Natural killer cell treated with Interleukin-12 subunit alpha and Interleukin-12 subunit beta and Interleukin-15 and Interleukin-18, amount 100 ng/mL, for 72 hours (primary cell): Measurements from ENCODE around the gene EEF1AKMT1. TPM values are rescaled to one million over a fixed set of nuclear protein-coding genes. Genes with fewer than 3 reads are reported as not detected.

Source experiments
- ATAC-seq, 2 donors: fragments of 150-1000 bp; cut with Tn5 transposase in 1 of 2; sonication (Bioruptor Pico), chemical (Tn5 transposase) in 1 of 2; 2 replicates each; pipeline ENCODE4 v1.10.0; 2021
- DNase-seq: peaks from one replicate; pipeline ENCODE4 v3.0.0; 2022; ENCODE audit warnings: low spot score
- H3K27ac Mint-ChIP-seq, 2 donors: 1 replicate in 1 of 2; 2 replicates in 1 of 2; pipeline ENCODE4 v1.8.0; 2022; ENCODE audit warnings: mixed read lengths in 2 of 2, mild to moderate bottlenecking in 1 of 2, moderate library complexity in 1 of 2
- H3K27me3 Mint-ChIP-seq, 2 donors: 1 replicate in 1 of 2; 2 replicates in 1 of 2; pipeline ENCODE4 v1.8.0; 2022; ENCODE audit warnings: mixed read lengths in 2 of 2
- H3K36me3 Mint-ChIP-seq: one replicate; pipeline ENCODE4 v1.8.0; 2022; ENCODE audit warnings: mixed read lengths
- H3K4me1 Mint-ChIP-seq, 2 donors: 1 replicate in 1 of 2; 2 replicates in 1 of 2; pipeline ENCODE4 v1.8.0; 2022; ENCODE audit warnings: low read depth in 2 of 2, mixed read lengths in 2 of 2, mild to moderate bottlenecking in 1 of 2
- H3K4me3 Mint-ChIP-seq: one replicate; pipeline ENCODE4 v1.8.0; 2022; ENCODE audit warnings: mixed read lengths
- H3K9me3 Mint-ChIP-seq: 2 replicates; pipeline ENCODE4 v1.8.0; 2022; ENCODE audit warnings: mixed read lengths
- total RNA-seq, 2 donors: library from RNA; stranded (reverse); gene quantifications; one replicate each; pipeline ENCODE4 v1.2.3, GENCODE V29; 2022

The EEF1AKMT1 gene
- total RNA-seq, 2 donors from 2014 or later, result 11.0 to 12.6 TPM

DNA sequence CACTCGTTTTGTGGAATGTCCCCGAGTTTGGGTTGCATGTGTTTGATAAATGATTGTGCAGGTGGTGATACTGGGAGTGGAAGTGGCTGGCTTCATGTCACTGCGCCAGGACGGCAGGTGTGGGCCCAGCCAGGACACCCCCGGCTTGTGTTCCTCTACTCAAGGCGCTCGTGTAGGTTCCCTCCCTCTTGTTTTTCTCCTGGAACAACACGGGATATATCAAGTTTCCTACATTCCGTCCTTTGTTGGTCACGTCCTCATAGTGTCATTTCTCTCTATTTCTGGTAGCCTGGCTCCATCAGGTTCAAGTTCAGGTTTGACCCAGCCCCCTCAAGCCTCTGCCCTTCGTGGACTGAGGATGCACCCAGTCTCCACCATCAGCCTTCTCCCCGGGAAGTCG is 54.0 kb downstream of the EEF1AKMT1 start:
- H3K4me1 Mint-ChIP-seq, result no peaks in the 10 kb centered on the region
- no peak overlapping the region for H3K27ac Mint-ChIP-seq
- ATAC-seq (no peak), DNase-seq (no peak)
- no peaks in the 10 kb centered on the region for H3K36me3 Mint-ChIP-seq
- peaks cover 0 to 7% of the 10 kb centered on the region in 2 donors for H3K27me3 Mint-ChIP-seq
- H3K9me3 Mint-ChIP-seq, result no peaks in the 10 kb centered on the region
- no peak overlapping the region for H3K4me3 Mint-ChIP-seq

DNA sequence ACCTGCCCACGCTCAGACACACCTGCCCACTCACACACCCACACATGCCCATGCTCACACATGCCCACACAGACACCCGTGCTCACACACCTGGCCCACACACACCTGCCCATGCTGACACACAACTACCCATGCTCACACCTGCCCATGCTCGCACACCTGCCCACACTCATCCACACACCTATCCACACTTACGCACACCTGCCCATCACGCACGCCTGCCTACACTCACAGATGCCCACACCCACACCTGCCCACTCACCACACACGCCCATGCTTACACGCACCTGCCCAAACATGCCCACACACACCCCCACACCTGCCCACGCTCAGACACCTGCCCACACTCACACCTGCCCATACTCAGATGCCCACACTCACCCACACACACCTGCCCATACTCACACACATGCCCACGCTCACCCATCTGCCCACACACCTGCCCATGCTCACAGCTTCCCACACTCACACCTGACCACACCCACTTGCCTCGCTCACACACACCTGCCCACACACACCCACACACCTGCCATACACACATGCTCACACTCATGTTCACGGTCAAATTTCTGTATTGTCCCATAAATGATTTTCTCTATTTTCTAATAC is 54.7 kb downstream of the EEF1AKMT1 start:
- Mint-ChIP-seq H3K4me3 (no peak overlapping the region), H3K36me3 (no peaks in the 10 kb centered on the region), H3K9me3 (no peaks in the 10 kb centered on the region), H3K4me1 (no peaks in the 10 kb centered on the region), H3K27ac (no peak overlapping the region), H3K27me3 (peaks cover 4 to 9% of the 10 kb centered on the region in 2 donors)
- peak in 1 of 2 donors; percentile 6 for ATAC-seq
- no peak for DNase-seq

DNA sequence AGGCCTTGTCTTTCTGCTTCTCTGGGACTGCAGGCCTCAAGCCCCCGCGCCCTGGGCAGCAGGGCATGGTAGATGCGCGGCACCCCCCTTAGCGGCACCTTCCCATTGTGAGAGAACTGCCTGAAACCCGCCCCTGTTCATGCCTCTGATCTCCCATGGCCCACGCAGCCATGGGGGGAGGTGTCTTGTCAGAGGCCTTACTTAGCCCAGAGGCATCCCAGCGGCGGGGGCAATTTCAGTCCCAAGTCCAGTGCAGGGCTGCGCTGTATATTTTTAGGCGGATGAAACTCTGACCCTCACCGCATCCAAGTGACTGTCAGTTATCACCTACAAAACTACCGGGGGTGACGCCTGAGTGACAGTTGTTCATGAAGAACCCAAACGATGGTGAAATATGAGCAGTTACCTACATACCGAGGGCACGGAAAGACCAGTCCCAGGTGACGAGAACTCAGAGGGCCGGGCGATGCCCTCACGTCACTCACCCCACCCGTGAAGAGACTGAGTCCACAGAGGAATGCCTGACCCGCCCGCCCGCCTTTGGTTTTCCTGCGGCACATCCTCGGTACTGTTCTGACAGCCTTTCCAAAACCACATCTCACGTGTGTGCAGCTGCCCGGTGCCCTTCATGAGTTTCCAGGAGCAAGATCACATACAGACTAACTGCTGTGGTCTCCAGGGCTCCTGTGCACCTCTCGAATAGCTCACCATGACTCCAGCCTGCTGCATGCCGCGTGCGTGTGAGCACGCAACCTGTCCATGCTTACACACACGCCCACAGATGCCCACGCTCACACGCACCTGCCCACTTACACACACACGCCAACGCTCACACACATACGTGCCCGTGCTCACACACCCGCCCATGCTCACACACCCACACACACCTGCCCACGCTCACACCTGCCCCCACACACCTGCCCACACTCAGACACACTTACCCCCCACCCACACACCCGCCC is 55.9 kb downstream of the EEF1AKMT1 start:
- peaks cover 3 to 7% of the 10 kb centered on the region in 2 donors for H3K4me1 Mint-ChIP-seq
- H3K4me3 Mint-ChIP-seq, result no peak overlapping the region
- no peaks in the 10 kb centered on the region for H3K36me3 Mint-ChIP-seq
- no peak overlapping the region for H3K27ac Mint-ChIP-seq
- DNase-seq (no peak), ATAC-seq (no peak)
- no peaks in the 10 kb centered on the region for H3K9me3 Mint-ChIP-seq
- peaks cover 16 to 19% of the 10 kb centered on the region in 2 donors for H3K27me3 Mint-ChIP-seq

DNA sequence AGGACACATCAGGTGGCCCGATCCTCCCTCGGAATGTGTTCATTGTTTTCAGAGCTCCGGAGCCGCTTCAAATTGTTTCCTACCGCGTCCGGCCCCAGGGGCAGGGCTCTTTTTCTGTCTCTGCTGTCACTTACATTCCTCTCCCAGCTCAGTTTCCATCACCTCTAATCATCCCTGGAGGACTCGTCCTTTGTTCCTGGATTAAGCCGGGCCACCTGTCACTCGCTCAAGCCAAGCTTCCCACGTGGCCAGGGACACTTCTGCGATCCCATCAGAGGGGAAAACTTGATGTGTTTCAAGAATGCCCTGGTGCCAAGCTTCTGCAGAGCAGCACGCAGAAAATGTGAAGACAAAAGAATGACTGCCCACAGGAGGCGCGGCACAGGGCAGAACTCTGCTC is 56.8 kb downstream of the EEF1AKMT1 start:
- peaks cover 14 to 23% of the 10 kb centered on the region in 2 donors for H3K27me3 Mint-ChIP-seq
- H3K9me3 Mint-ChIP-seq, result no peaks in the 10 kb centered on the region
- no peak for ATAC-seq
- H3K4me1 Mint-ChIP-seq, result peaks cover 6 to 13% of the 10 kb centered on the region in 2 donors
- no peak overlapping the region for H3K4me3 Mint-ChIP-seq
- DNase-seq, result no peak
- H3K27ac Mint-ChIP-seq, result no peak overlapping the region
- no peaks in the 10 kb centered on the region for H3K36me3 Mint-ChIP-seq

DNA sequence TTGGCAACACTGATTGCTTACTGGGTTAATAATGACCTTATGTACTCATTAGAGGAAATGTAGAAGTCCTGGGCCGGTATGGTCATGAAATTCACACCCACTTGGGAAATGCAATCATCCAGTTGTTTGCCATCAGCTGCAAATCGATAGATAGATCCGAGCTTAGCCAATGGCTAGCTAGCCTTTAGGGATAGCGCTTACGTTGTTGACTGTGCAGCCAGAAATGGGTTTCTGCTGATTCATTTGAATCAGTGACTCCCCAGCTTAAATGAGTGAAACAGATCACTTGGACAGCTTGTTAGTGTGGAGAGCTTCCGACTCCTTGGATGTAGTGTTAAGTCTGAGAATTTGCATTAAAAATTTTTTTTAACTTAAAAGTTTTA is 58.4 kb downstream of the EEF1AKMT1 start:
- Mint-ChIP-seq H3K27ac (no peak overlapping the region), H3K4me1 (peaks cover 6 to 13% of the 10 kb centered on the region in 2 donors), H3K27me3 (peaks cover 12 to 28% of the 10 kb centered on the region in 2 donors)

DNA sequence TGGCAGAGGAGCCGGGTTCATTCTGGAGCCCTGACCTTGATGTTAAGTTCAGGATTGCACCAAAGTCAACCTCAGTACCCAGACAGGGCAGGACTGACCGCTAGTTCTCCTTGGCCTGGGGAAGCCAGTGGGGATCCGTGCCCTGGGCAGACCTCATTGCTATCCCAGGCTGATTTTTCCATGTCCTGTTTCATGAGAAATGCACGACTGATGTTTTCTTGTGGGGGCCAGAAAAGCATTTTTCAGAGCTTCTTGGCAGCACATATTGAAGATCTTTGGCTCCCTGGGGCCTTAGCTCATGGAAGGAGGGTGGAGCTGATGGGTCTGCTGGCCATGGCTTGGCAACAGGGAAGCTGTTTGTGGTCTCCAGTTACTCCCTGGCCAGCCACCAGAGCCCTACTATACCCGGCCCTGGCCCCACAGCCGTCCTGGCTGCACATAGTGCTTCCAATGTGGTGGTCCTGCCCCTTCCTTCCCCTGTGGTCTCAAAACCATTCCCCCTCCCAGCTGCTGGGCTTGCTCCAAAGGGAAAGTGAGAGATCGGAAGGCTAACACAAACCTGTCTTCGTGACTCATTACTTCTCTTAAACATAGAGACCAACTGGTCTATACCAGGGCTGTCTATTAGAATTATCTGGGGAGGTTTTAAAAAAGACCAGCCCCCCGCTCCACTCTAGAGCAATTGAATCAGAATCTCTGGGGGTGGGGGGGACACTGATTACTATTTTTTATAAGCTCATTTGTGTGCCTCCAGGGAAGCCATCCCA is 59.0 kb downstream of the EEF1AKMT1 start:
- no peak for ATAC-seq
- Mint-ChIP-seq H3K27me3 (peaks cover 12 to 28% of the 10 kb centered on the region in 2 donors), H3K36me3 (no peaks in the 10 kb centered on the region), H3K27ac (no peak overlapping the region), H3K9me3 (no peaks in the 10 kb centered on the region), H3K4me1 (peaks cover 6 to 13% of the 10 kb centered on the region in 2 donors), H3K4me3 (no peak overlapping the region)
- DNase-seq, result no peak

More for the DNA sequence above, 58.4 kb downstream of the EEF1AKMT1 start:
- Mint-ChIP-seq H3K4me3 (no peak overlapping the region), H3K36me3 (no peaks in the 10 kb centered on the region), H3K9me3 (no peaks in the 10 kb centered on the region)
- ATAC-seq (no peak), DNase-seq (no peak)

DNA sequence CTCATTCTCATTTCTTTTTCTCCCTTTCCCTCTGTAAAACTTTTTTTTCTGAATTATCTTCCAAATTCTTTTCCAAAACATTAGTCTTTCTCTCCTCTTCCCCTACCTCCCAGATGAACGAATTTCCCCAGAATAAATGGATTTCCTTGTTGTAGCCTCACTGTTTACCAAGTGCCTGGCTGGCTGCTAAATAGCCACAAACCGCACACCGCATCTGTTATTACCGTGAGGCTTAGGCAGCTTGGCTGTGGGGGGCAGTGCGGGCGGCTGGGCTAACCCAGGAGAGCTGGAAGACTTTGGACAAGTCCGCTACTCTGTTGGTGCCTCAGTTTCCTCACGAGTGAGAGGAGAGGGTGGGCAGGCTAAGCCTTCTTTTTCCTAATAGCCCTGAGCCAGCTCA is 59.6 kb downstream of the EEF1AKMT1 start:
- Mint-ChIP-seq H3K4me1 (peaks cover 6 to 13% of the 10 kb centered on the region in 2 donors), H3K9me3 (no peaks in the 10 kb centered on the region), H3K27ac (no peak overlapping the region), H3K27me3 (peaks cover 12 to 28% of the 10 kb centered on the region in 2 donors), H3K36me3 (no peaks in the 10 kb centered on the region), H3K4me3 (no peak overlapping the region)
- DNase-seq (no peak), ATAC-seq (no peak)

DNA sequence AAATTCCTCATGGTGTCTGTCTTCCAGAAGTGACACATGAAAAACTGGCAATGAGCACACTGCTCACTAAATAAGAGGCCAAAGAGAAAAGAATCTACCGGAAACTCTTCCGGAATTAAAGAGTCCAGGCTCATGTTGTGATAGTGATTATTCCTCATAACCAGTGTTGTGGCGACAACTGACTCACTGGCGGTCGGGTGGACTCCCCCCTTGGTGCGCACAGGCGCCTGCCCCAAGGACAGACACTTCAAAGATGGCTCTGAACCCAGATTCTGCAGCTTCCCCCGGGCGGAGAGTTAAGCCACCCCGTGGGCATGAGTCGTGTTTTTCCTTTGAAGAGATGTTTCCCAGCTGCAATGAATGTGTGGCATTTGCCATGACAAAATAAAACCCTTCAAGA is 60.0 kb downstream of the EEF1AKMT1 start:
- Mint-ChIP-seq H3K4me3 (no peak overlapping the region), H3K4me1 (peaks cover 6 to 13% of the 10 kb centered on the region in 2 donors), H3K27me3 (peaks cover 12 to 28% of the 10 kb centered on the region in 2 donors), H3K36me3 (no peaks in the 10 kb centered on the region), H3K9me3 (no peaks in the 10 kb centered on the region), H3K27ac (no peak overlapping the region)
- ATAC-seq, result no peak
- no peak for DNase-seq

DNA sequence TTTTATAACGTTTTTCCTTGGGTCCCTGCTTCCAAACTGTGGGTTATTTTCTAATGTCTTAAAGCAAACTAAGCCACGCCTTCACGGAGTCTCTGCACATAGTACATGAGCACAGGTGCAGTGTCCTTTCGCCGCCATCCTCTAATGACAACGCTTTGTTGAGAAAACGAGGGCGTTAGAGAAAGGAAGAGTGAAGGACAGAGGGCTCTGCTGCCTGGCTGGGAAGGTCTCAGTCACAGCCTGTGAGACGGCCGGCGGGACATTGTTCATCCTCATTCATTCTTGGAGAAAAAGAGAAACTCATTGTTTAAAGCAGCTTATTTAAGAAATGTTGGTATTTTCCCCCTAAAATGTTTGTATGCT is 60.8 kb downstream of the EEF1AKMT1 start:
- no peak for DNase-seq
- no peak overlapping the region for H3K4me3 Mint-ChIP-seq

DNA sequence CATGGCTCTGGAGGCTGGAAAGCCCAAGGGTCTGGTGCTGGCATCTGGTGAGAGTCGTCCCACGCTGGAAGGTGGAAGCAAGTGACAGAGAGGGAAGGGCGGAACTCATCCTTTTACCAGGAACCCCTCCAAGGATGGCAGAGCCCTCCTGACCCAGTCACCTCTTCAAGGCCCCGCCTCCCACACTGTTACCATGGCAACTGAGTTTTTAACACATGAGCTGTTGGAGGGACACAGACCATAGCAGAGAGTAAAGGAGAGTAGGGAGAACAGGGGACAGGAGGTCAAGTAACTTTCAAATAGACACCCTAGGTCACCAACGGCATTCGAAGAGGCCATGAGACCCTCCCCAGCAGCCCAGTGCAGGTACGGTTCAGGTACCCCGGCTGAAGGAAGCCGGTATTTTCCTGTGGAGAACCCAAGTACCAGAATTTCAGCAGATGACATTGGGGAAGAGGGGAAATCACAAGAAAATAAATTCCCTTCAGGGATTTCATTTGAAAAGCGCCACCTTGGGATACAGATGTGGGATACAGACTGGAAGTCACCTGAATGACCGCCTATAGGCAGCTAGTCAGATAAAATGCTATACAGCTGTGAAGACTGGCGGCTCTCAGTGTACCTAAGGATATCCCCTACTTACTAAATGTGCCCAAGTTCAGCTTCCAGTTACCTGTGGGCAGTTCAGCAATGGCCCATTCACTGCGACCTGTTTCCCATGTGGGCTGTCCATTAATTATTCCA is 62.3 kb downstream of the EEF1AKMT1 start:
- H3K27ac Mint-ChIP-seq, result no peak overlapping the region
- H3K36me3 Mint-ChIP-seq, result no peaks in the 10 kb centered on the region
- H3K27me3 Mint-ChIP-seq, result peaks cover 12 to 28% of the 10 kb centered on the region in 2 donors
- no peak for DNase-seq
- H3K4me3 Mint-ChIP-seq, result no peak overlapping the region
- H3K9me3 Mint-ChIP-seq, result no peaks in the 10 kb centered on the region
- H3K4me1 Mint-ChIP-seq, result peaks cover 6 to 13% of the 10 kb centered on the region in 2 donors
- no peak for ATAC-seq

More for the DNA sequence above, 60.8 kb downstream of the EEF1AKMT1 start:
- Mint-ChIP-seq H3K27ac (no peak overlapping the region), H3K9me3 (no peaks in the 10 kb centered on the region), H3K36me3 (no peaks in the 10 kb centered on the region), H3K4me1 (peaks cover 6 to 13% of the 10 kb centered on the region in 2 donors), H3K27me3 (peaks cover 12 to 28% of the 10 kb centered on the region in 2 donors)
- ATAC-seq, result no peak

DNA sequence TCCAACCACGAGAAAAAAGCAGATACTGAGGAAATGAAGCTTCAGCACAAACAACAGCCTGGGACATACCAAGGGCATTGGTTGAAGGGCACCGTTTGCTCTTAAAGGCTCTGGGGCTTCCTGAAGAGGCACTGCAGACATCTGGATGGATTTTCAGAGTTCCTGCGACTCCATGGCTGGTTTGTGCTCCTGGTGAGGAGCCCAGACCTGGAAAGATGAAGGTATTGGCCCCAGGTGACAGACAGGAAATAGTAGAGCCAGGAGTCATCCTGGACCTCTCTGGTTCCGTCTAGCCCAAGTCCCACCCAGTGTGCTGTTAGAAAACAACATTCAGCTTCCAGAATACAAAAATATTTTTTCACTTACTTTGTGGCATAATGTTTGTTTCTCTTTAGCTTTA is 64.0 kb downstream of the EEF1AKMT1 start:
- H3K4me1 Mint-ChIP-seq, result peaks cover 6 to 13% of the 10 kb centered on the region in 2 donors
- no peak overlapping the region for H3K27ac Mint-ChIP-seq
- no peak overlapping the region for H3K4me3 Mint-ChIP-seq
- no peaks in the 10 kb centered on the region for H3K36me3 Mint-ChIP-seq
- peaks cover 12 to 28% of the 10 kb centered on the region in 2 donors for H3K27me3 Mint-ChIP-seq
- DNase-seq (no peak), ATAC-seq (no peak)
- H3K9me3 Mint-ChIP-seq, result no peaks in the 10 kb centered on the region

DNA sequence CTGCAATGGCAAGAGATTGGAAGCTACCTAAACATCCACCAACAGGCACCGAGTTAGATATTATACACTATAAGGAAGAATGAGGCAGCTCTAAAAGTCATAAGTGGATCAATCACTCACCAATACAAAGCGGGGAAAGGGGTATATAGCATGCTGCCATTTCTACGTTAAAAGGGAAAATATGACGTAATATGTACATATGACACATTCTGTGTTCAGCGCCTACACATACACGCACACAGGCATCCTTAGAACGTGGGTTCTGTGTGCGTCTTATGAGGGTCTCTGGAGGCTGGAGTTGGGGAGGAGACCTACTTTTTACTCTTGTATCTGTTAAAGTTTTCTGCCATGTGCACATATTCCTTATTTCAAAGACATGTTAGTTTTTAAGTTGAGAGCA is 64.4 kb downstream of the EEF1AKMT1 start:
- no peak for ATAC-seq

DNA sequence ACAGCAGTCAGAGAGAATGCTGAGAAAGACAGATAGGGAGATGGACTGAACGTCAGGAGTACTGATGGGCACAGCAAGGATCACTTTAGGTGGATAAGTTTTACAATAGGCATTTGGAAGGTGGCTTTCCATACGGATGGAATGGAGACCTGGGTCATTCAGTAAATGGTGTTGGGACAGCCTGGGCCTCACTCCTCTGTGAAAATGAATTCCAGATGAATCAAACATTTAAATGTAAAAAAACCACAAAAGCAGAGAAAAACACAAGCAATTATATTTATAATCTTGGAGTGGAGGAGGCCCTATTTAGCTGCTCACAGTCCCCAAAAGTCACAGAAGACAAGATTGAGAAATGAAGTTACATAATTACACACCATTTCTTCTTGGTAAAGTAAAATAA is 65.5 kb downstream of the EEF1AKMT1 start:
- Mint-ChIP-seq H3K4me3 (no peak overlapping the region), H3K4me1 (peaks cover 4 to 10% of the 10 kb centered on the region in 2 donors), H3K36me3 (no peaks in the 10 kb centered on the region), H3K27me3 (peaks cover 3 to 15% of the 10 kb centered on the region in 2 donors), H3K9me3 (no peaks in the 10 kb centered on the region), H3K27ac (no peak overlapping the region)
- no peak for ATAC-seq
- DNase-seq, result no peak

More for the DNA sequence above, 64.4 kb downstream of the EEF1AKMT1 start:
- Mint-ChIP-seq H3K27me3 (peaks cover 12 to 27% of the 10 kb centered on the region in 2 donors), H3K27ac (no peak overlapping the region), H3K36me3 (no peaks in the 10 kb centered on the region), H3K9me3 (no peaks in the 10 kb centered on the region), H3K4me1 (peaks cover 6 to 13% of the 10 kb centered on the region in 2 donors), H3K4me3 (no peak overlapping the region)
- no peak for DNase-seq
